Fibroblast of lung (primary cell): ENCODE data around the gene MLXIP.

Source experiments
- EZH2 ChIP-seq: IDR thresholded peaks from 2 replicates; pipeline ENCODE4 v1.5.1; 2012; ENCODE audit warnings: low read length, control low read depth, mild to moderate bottlenecking; ENCODE audit errors: missing control alignments
- TF ChIP-seq, protein P1 (sequence below), 2 donors: IDR thresholded peaks in 1 of 2; conservative IDR thresholded peaks in 1 of 2; 1 replicate in 1 of 2; 2 replicates in 1 of 2; pipeline ENCODE4 v1.5.1; 2011 to 2012; ENCODE audit warnings: low read length in 2 of 2, control low read depth in 1 of 2, inconsistent platforms in 1 of 2, low read depth in 1 of 2, mild to moderate bottlenecking in 1 of 2

- TF ChIP-seq, protein P1, sequence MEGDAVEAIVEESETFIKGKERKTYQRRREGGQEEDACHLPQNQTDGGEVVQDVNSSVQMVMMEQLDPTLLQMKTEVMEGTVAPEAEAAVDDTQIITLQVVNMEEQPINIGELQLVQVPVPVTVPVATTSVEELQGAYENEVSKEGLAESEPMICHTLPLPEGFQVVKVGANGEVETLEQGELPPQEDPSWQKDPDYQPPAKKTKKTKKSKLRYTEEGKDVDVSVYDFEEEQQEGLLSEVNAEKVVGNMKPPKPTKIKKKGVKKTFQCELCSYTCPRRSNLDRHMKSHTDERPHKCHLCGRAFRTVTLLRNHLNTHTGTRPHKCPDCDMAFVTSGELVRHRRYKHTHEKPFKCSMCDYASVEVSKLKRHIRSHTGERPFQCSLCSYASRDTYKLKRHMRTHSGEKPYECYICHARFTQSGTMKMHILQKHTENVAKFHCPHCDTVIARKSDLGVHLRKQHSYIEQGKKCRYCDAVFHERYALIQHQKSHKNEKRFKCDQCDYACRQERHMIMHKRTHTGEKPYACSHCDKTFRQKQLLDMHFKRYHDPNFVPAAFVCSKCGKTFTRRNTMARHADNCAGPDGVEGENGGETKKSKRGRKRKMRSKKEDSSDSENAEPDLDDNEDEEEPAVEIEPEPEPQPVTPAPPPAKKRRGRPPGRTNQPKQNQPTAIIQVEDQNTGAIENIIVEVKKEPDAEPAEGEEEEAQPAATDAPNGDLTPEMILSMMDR (conservative IDR thresholded peaks at IDR 0.05 in 1 of 2, IDR thresholded peaks at IDR 0.05 in 1 of 2; ENCODE audit: low read depth in 1 of 2, low read length in 2 of 2) = no peak
- TF ChIP-seq EZH2 = no peak
Observed at GRCh38 chr12:122152754-122153153, 74.2 kb downstream of the MLXIP start.
